Activated effector memory CD4-positive, alpha-beta T cell treated with Interleukin-2 at 50 U/mL for 16 hours (primary cell): ENCODE data around the gene FLNC.

Experiments used
- DNase-seq: peaks from one replicate; pipeline ENCODE4 v3.0.0-alpha.2; 2020

FLNC gene

GRCh38 chr7:128902761-128903585, 72.8 kb downstream of the FLNC start:
- no peak for DNase-seq

DNA sequence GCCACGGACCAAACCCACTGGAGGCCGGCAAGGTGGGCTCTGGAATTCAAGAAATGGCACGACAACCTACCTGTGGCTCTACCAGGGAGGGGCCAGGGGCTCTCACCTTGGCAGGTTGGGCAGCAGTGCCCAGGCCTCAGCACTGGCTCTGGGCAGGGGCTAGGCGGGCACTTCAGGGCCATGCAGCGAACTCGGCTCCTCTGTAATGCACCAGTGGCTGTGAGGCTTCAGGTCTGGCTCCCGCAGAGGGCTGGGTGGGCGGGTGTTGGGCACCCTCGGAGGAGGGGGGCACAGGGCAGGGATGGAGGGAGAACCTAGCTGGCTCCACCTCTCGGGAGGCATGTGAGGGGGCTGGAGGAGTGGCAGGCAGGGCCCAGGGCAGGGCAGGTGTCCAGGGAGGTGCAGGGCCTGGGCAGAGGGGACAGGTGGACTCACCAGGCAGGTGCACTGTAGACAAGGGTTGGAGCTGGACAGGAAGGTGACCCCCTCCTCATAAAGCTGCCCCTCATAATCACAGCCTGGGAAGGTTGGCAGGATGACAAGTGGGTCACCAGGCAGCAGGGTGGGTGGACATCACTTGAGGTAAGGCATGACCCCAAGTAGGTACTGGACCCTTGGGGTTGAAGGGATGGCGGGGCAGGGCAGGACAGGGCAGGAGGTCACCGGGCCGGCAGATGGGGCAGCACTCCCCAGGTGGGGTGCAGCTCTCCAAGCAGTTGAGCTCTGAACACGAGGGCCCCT, 73.6 kb downstream of the FLNC start:
- no peak for DNase-seq

DNA sequence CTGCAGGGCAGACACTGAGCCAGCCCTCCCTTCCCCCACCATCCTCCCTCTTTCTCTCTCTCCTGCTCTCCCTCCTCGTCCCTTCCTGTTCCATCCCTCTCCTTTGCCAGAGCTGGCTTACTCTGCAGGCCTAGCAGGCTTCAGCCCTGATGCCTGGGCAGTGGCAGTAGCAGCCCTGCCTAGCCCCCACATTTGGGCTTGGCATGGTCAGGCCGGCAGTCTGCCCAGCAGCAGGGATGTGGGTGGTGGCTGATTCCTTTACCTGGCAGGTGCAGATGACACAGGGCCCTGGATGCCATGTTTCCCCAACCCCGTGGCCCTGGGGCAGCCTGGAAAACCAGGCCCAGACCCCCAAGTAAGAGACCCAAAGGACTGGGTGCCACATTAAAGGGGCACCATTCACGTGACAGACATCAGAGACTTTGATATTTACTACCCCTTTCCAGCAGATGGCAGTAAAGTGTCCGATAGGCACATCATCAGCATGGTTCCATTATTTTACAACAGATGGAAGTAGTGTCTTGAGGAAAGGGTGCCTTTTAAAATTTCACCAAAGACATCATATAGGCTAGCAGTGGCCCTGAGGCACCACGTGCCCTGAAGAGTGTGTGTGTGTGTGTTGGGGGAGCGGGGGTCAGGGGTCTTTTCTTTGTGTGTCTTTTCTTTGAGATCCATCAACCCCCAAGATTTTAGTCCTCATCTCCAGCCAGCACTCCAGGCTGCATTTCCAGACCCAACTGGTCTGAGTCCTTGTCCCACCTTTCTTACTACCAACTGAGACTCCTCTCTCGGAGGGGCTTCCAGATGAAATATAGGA, 74.4 kb downstream of the FLNC start:
- no peak for DNase-seq

DNA sequence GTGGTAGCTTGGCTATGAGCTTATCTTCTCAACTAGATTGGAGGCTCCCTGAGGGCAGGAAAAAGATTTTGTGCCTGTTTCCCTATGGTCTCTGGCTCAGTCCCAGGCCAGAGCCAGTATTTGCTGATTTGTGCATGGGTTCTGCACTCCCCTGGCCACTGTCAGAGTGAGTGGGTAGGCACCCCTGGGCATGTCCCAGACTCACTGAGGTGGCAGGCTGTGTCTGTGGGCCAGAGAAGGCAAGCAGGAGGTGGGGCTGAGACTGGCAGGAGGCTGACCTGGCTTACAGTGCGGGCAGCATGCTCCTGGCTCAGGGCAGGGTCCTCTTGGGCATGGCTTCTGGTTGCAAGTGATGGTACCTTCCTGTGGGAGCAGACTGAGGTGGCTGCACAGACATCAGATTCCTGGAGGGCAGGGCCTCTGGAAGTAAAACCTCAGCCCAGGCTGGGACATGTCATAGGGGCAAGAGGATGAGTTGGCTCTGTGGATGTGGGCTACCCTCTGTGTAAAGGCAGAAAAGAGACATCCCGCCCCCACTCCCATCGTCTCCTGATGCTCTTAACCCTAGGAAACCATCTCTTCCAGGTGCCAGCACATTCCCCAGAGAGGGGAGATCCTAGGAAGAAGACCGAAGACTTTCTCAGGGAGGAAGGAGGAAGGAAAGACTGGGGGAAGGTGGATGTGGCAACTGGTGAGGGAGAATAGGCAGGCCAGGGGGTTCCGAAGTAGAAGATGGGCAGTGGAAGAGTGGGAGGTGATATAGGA, 76.0 kb downstream of the FLNC start:
- no peak for DNase-seq

GRCh38 chr7:128906766-128907559, 76.8 kb downstream of the FLNC start:
- DNase-seq: no peak
